Mesendoderm (in vitro differentiated cells): ENCODE results near the gene RASA1.

ENCODE experiments used
- DNase-seq: peaks from one replicate; pipeline ENCODE4 v3.0.0; 2013
- H2AK5ac ChIP-seq: 2 replicates; pipeline ENCODE4 v1.6.1; 2013; ENCODE audit warnings: low read length, inconsistent platforms
- H2BK120ac ChIP-seq: 2 replicates; pipeline ENCODE4 v1.6.1; 2013; ENCODE audit warnings: low read depth, mild to moderate bottlenecking, low read length, moderate library complexity, mixed read lengths
- H2BK15ac ChIP-seq: replicated peaks from 2 replicates; pipeline ENCODE4 v1.6.1; 2013; ENCODE audit warnings: low read depth, mild to moderate bottlenecking, moderate library complexity
- H2BK5ac ChIP-seq: 2 replicates; pipeline ENCODE4 v1.6.1; 2013; ENCODE audit warnings: low read length, inconsistent platforms
- H3K18ac ChIP-seq: 2 replicates; pipeline ENCODE4 v1.6.1; 2013; ENCODE audit warnings: mild to moderate bottlenecking, low read length, mixed read lengths
- H3K23ac ChIP-seq: one replicate; pipeline ENCODE4 v1.6.1; 2013; ENCODE audit warnings: low read length
- H3K27ac ChIP-seq: 2 replicates; pipeline ENCODE4 v1.5.1; 2013; ENCODE audit warnings: low read depth, mild to moderate bottlenecking, inconsistent platforms, low read length, moderate library complexity
- H3K27me3 ChIP-seq: 2 replicates; pipeline ENCODE4 v1.6.1; 2013; ENCODE audit warnings: low read length, control low read depth, mild to moderate bottlenecking, inconsistent platforms; ENCODE audit not compliant: insufficient read depth, poor library complexity
- H3K36me3 ChIP-seq: 2 replicates; pipeline ENCODE4 v1.6.1; 2013; ENCODE audit warnings: low read length, inconsistent platforms; ENCODE audit not compliant: control insufficient read depth, insufficient read depth
- H3K4ac ChIP-seq: one replicate; pipeline ENCODE4 v1.6.1; 2013; ENCODE audit warnings: low read depth, mild to moderate bottlenecking, low read length, moderate library complexity
- H3K4me1 ChIP-seq: 2 replicates; pipeline ENCODE4 v1.6.1; 2013; ENCODE audit warnings: low read depth, low read length, inconsistent platforms; ENCODE audit not compliant: control insufficient read depth
- H3K4me2 ChIP-seq: 2 replicates; pipeline ENCODE4 v1.6.1; 2013; ENCODE audit warnings: low read length
- H3K4me3 ChIP-seq: 2 replicates; pipeline ENCODE4 v1.5.1; 2013; ENCODE audit warnings: mild to moderate bottlenecking, low read length
- H3K56ac ChIP-seq: one replicate; pipeline ENCODE4 v1.6.1; 2013; ENCODE audit warnings: low read length
- H3K79me1 ChIP-seq: 2 replicates; pipeline ENCODE4 v1.6.1; 2013; ENCODE audit warnings: low read length, inconsistent platforms
- H3K79me2 ChIP-seq: 2 replicates; pipeline ENCODE4 v1.6.1; 2013; ENCODE audit warnings: mild to moderate bottlenecking, low read length; ENCODE audit not compliant: control insufficient read depth, insufficient read depth
- H3K9ac ChIP-seq: 2 replicates; pipeline ENCODE4 v1.6.1; 2013; ENCODE audit warnings: low read length, inconsistent platforms
- H4K5ac ChIP-seq: one replicate; pipeline ENCODE4 v1.6.1; 2013; ENCODE audit warnings: low read length
- H4K8ac ChIP-seq: one replicate; pipeline ENCODE4 v1.6.1; 2013; ENCODE audit warnings: low read depth, mild to moderate bottlenecking, control low read depth, low read length, moderate library complexity
- WGBS: extraction: QIAGEN DNeasy Blood & Tissue Kit; methylation state at CpG from one replicate; pipeline ENCODE4 v1.1.7; 2013; ENCODE audit warnings: low lambda C conversion rate, missing lambda C conversion rate; ENCODE audit not compliant: insufficient coverage; ENCODE audit errors: extremely low coverage; 5-methylcytosine and 5-hydroxymethylcytosine counted together

Gene RASA1

DNA sequence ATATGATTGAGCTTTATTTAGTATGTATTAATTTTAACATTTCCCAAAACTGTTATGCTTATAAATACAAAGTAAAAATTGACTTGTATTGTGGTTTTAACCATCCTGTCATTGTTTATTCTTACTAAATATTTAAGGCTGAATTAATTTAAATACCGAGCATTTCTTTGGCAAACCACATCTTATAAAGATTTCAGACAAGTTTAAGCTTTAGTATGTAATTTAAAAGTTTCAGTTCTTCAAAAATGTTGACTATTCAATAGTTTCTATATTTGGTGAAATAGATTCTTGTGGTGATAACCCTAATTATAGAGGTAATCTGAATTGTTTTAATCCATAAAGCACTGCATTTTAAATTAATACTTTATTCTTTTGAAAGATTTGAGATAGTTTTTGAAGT, 79.6 kb downstream of the RASA1 start:
- Histone ChIP-seq H3K27ac (no peak overlapping the region), H3K4me1 (no peaks in the 10 kb centered on the region), H3K4me3 (no peak overlapping the region), H3K18ac (no peak overlapping the region), H4K8ac (no peak overlapping the region), H3K79me1 (no peaks in the 10 kb centered on the region), H4K5ac (no peak overlapping the region), H3K36me3 (no peaks in the 10 kb centered on the region), H2AK5ac (no peak overlapping the region), H2BK120ac (no peak overlapping the region), H3K4ac (no peak overlapping the region), H3K79me2 (no peaks in the 10 kb centered on the region), H2BK15ac (no peak overlapping the region), H3K56ac (no peak overlapping the region), H3K23ac (no peak overlapping the region), H3K27me3 (no peaks in the 10 kb centered on the region), H3K4me2 (no peak overlapping the region), H3K9ac (no peak overlapping the region), H2BK5ac (no peak overlapping the region)
- DNase-seq: no peak
- WGBS: no CpG with 5 or more reads among the region's 1 CpG

DNA sequence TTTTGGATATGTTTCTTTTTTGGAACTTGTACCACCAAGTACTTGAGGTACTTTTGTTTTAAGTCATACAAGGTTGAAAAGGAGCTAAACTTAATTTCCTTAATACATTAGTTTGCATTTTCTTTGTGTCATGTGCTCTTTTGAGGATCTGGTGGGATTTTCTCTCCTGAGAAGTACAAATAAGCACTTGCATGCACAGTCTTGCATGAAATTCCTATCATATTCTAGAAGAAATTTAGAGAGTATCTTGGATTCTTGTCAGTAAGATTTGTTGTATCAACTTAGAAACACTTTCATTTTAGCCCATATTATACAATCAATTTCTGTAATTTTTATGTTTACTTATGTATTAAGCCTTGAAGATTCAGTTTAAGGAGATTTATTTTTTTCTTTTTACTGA, 80.2 kb downstream of the RASA1 start:
- Histone ChIP-seq H4K5ac (no peak overlapping the region), H3K79me1 (no peaks in the 10 kb centered on the region), H3K27ac (no peak overlapping the region)

DNA sequence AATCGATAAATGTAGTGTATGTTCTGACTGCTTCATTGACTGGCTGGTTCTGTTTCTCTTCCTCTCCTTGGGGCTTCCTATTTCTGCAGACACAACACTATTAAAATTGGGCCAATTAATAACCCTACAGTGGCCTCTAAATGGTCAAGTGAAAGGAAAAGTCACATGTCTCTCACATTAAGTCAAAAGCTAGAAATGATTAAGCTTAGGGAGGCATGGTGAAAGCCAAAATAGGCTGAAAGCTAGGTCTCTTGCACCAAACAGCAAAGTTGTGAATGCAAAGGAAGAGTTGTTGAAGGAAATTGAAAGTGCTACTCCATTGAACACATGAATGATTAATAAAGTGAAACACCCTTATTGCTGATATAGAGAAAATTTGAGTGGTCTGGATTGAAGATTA, 86.8 kb downstream of the RASA1 start:
- no peaks in the 10 kb centered on the region for H3K79me2 ChIP-seq
- H3K27ac ChIP-seq: no peak overlapping the region
- H2BK120ac ChIP-seq: no peak overlapping the region
- H3K4ac ChIP-seq: no peak overlapping the region
- no peak for DNase-seq
- no peaks in the 10 kb centered on the region for H3K79me1 ChIP-seq
- no peak overlapping the region for H3K18ac ChIP-seq
- no CpG with 5 or more reads among the region's 1 CpG for WGBS
- no peak overlapping the region for H3K56ac ChIP-seq
- no peak overlapping the region for H3K23ac ChIP-seq
- H2BK5ac ChIP-seq: no peak overlapping the region
- no peak overlapping the region for H3K9ac ChIP-seq
- no peaks in the 10 kb centered on the region for H3K36me3 ChIP-seq
- no peaks in the 10 kb centered on the region for H3K4me1 ChIP-seq
- no peak overlapping the region for H3K4me2 ChIP-seq
- no peaks in the 10 kb centered on the region for H3K27me3 ChIP-seq
- no peak overlapping the region for H4K5ac ChIP-seq
- H2BK15ac ChIP-seq: no peak overlapping the region
- no peak overlapping the region for H2AK5ac ChIP-seq
- no peak overlapping the region for H3K4me3 ChIP-seq
- H4K8ac ChIP-seq: no peak overlapping the region

More for the DNA sequence above, 80.2 kb downstream of the RASA1 start:
- no peak overlapping the region for H3K4ac ChIP-seq
- no peaks in the 10 kb centered on the region for H3K27me3 ChIP-seq
- no peak overlapping the region for H2BK120ac ChIP-seq
- H3K4me3 ChIP-seq: no peak overlapping the region
- H3K79me2 ChIP-seq: no peaks in the 10 kb centered on the region
- H3K9ac ChIP-seq: no peak overlapping the region
- no peak for DNase-seq
- H3K23ac ChIP-seq: no peak overlapping the region
- no peaks in the 10 kb centered on the region for H3K36me3 ChIP-seq
- H4K8ac ChIP-seq: no peak overlapping the region
- H3K4me2 ChIP-seq: no peak overlapping the region
- H2BK15ac ChIP-seq: no peak overlapping the region
- no peaks in the 10 kb centered on the region for H3K4me1 ChIP-seq
- no peak overlapping the region for H3K18ac ChIP-seq
- no peak overlapping the region for H2AK5ac ChIP-seq
- H3K56ac ChIP-seq: no peak overlapping the region
- H2BK5ac ChIP-seq: no peak overlapping the region

DNA sequence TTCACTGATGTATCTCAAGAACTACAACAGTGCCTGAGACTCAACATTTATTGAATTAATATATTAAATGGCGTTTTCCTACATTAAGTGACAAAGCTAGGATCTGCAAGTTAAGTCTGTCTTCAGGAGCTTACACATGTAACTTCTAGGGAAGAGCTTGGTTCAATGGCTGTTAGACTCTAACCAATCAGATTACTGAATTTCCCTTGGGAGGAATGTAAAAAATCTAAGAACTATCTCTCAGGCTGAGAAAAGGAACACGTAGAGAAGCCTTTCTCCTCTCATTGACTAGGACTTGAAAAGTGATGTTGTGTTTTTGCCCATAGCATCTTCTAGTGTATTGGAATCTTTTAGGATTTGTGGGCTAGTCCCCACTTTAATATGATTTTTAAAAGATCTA, 91.4 kb downstream of the RASA1 start:
- WGBS: no CpG with 5 or more reads among the region's 2 CpGs
- Histone ChIP-seq H3K79me1 (no peaks in the 10 kb centered on the region), H3K9ac (no peak overlapping the region), H3K79me2 (no peaks in the 10 kb centered on the region), H3K4me2 (no peak overlapping the region), H2BK5ac (no peak overlapping the region), H2BK15ac (no peak overlapping the region), H4K5ac (no peak overlapping the region), H3K4me3 (no peak overlapping the region), H3K27me3 (no peaks in the 10 kb centered on the region), H3K27ac (no peak overlapping the region), H3K36me3 (no peaks in the 10 kb centered on the region), H2AK5ac (no peak overlapping the region), H3K4me1 (no peaks in the 10 kb centered on the region), H3K4ac (no peak overlapping the region), H2BK120ac (no peak overlapping the region), H3K18ac (no peak overlapping the region), H4K8ac (no peak overlapping the region), H3K56ac (no peak overlapping the region), H3K23ac (no peak overlapping the region)
- DNase-seq: peak; percentile 57

DNA sequence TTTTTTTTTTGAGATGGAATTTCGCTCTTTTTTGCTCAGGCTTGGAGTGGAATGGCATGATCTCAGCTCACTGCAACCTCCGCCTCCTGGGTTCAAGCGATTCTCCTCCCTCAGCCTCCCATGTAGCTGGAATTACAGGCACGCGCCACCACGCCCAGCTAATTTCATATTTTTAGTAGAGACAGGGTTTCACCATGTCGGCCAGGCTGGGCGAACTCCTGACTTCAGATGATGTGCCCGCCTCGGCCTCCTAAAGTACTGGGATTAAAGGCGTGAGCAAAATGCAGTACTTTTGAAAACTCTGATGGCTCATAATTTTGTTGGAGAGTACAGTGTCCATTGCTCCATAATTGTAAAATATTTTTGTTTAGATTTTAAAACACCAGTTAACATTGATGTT, 92.4 kb downstream of the RASA1 start:
- no peak for DNase-seq
- Histone ChIP-seq H3K9ac (no peak overlapping the region), H3K23ac (no peak overlapping the region), H3K36me3 (no peaks in the 10 kb centered on the region), H3K4me3 (no peak overlapping the region), H3K4ac (no peak overlapping the region), H3K27me3 (no peaks in the 10 kb centered on the region), H2AK5ac (no peak overlapping the region), H3K79me2 (no peaks in the 10 kb centered on the region), H4K8ac (no peak overlapping the region), H3K18ac (no peak overlapping the region), H2BK120ac (no peak overlapping the region), H4K5ac (no peak overlapping the region), H3K27ac (no peak overlapping the region), H3K4me1 (no peaks in the 10 kb centered on the region), H2BK5ac (no peak overlapping the region), H3K4me2 (no peak overlapping the region), H3K79me1 (no peaks in the 10 kb centered on the region), H2BK15ac (no peak overlapping the region), H3K56ac (no peak overlapping the region)
- no CpG with 5 or more reads among the region's 11 CpGs for WGBS

DNA sequence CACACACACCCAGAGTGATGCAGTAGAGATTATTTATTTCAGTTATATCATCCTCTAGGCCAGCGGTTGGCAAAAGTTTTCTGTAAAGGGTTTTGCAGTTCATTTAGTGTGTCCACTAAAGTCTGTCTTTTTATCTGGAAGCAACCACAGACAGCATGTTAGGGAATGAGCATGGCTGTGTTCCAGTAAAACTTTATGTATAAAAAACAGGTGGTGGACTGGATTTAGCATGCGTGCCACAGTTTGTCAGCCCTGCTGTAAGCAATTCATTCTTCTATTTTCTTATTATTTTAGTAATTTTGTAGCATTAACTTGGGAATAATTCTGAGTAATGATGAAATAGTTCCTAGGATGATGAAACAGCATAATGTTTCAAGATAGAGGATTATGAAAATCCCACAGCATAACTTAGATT, 93.4 kb downstream of the RASA1 start:
- no peak overlapping the region for H2BK5ac ChIP-seq
- H3K27me3 ChIP-seq: no peaks in the 10 kb centered on the region
- H4K8ac ChIP-seq: no peak overlapping the region
- H2BK15ac ChIP-seq: no peak overlapping the region
- H2BK120ac ChIP-seq: no peak overlapping the region
- no peak overlapping the region for H3K4ac ChIP-seq
- H3K4me3 ChIP-seq: no peak overlapping the region
- H3K4me1 ChIP-seq: no peaks in the 10 kb centered on the region
- no peak overlapping the region for H3K18ac ChIP-seq
- no peak overlapping the region for H3K56ac ChIP-seq
- H2AK5ac ChIP-seq: no peak overlapping the region
- H3K9ac ChIP-seq: no peak overlapping the region
- H3K4me2 ChIP-seq: no peak overlapping the region
- H4K5ac ChIP-seq: no peak overlapping the region
- no peak for DNase-seq
- no peaks in the 10 kb centered on the region for H3K79me2 ChIP-seq
- H3K23ac ChIP-seq: no peak overlapping the region
- no peaks in the 10 kb centered on the region for H3K79me1 ChIP-seq
- no peak overlapping the region for H3K27ac ChIP-seq
- no CpG with 5 or more reads among the region's 2 CpGs for WGBS
- H3K36me3 ChIP-seq: no peaks in the 10 kb centered on the region
